GM06990 (cell line): ENCODE results near the gene CFAP74.

Source experiments
- DNase-seq: peaks from one replicate; pipeline ENCODE4 v3.0.0-alpha.2; 2011; ENCODE audit not compliant: insufficient read length; ENCODE audit errors: extremely low read depth
- H3K27me3 ChIP-seq: replicated peaks from 2 replicates; pipeline ENCODE4 v1.6.0; 2011; ENCODE audit warnings: low read length; ENCODE audit not compliant: control insufficient read depth, insufficient read depth
- H3K36me3 ChIP-seq: 2 replicates; pipeline ENCODE4 v1.5.1; 2011; ENCODE audit warnings: low read length; ENCODE audit not compliant: control insufficient read depth, insufficient read depth
- H3K4me3 ChIP-seq: replicated peaks from 2 replicates; pipeline ENCODE4 v1.5.1; 2011; ENCODE audit warnings: low read depth, mild to moderate bottlenecking, control low read depth, low read length
- CTCF ChIP-seq: IDR thresholded peaks from 2 replicates; pipeline ENCODE4 v1.5.1; 2011; ENCODE audit warnings: low read length, control low read depth, mild to moderate bottlenecking, inconsistent platforms; ENCODE audit not compliant: insufficient read depth, poor library complexity, severe bottlenecking

Gene CFAP74

DNA sequence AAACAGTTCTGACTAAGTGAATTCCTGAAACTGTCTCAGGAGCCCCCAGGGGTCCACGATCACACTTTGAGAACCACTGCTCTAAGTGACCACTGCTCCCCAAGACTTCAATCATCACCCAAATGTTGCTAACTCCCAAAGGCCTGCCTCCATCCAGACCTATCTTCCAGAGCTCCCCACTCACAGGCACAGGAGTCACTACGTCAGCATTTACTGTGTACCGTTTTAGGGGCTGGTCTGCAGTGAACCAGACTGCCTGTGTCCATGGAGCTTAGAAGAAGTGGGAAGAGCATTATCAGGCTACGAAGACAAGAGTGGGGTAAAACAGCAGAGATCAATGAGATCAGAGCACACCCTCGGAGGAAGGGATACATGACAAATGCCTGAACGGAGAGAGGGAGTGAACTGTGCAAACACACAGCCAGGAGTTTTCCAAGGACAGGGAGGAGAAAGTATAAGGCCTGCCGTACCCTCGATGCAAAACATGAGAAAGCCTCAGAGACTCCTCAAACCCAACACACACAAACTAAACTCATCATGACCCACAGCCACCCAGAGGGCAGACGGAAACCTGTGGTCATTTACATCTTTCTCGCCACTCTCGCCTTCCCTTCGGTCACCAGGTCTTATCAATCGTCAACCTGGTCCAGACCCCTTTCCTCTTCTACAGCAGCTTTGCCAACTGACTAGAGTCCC, 122.8 kb downstream of the CFAP74 start:
- DNase-seq = no peak
- no peaks in the 10 kb centered on the region for H3K27me3 ChIP-seq
- peaks cover 7% of the 10 kb centered on the region for H3K36me3 ChIP-seq
- no peak overlapping the region for H3K4me3 ChIP-seq
- no peak for TF ChIP-seq CTCF

DNA sequence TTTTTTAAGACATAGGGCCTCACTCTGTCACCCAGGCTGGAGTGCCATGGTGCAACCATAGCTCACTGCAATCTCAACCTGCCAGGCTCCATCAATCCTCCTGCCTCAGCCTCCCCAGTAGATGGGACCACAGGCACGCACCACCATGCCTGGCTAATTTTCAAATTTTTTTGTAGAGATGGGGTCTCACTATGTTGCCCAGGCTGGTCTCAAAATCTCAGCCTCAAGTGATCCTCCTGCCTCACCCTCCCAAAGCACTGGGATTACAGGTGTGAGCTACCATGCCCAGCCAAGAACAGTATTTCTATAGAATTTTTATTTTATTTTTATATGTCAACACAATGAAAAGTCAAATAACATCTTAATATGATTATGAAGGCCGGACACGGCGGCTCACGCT, 123.6 kb downstream of the CFAP74 start:
- Histone ChIP-seq H3K36me3 (peaks cover 7% of the 10 kb centered on the region), H3K27me3 (no peaks in the 10 kb centered on the region), H3K4me3 (no peak overlapping the region)
- DNase-seq = no peak
- no peak for TF ChIP-seq CTCF

DNA sequence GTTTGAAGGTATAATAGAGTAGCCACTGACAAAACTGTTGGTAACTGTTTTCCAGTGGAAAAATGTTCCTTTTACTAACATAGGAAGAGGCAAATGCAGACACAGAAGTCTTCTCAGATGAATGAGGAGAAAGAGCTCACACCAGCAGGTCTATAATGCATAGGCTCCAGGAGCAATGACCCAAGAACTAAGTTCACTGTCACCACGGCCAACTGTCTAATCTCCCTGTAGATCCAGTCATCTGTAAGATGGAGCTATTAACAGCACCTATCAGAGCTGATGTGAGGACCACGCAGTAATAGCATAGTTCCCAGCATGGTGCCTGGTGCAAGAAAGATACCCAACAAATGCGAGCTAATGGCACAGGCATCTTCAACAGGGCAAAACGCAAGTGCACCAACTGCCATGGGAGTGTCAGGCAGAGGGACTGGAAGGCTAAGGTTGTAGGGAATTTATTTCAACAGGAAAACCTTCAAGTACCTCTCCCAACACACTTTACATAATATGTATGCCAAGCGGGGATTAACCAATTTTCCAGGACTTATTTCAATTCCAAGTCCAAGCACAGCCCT, 125.6 kb downstream of the CFAP74 start:
- TF ChIP-seq CTCF = no peak
- peaks cover 15% of the 10 kb centered on the region for H3K36me3 ChIP-seq
- DNase-seq = no peak
- H3K4me3 ChIP-seq = no peak overlapping the region
- no peaks in the 10 kb centered on the region for H3K27me3 ChIP-seq

DNA sequence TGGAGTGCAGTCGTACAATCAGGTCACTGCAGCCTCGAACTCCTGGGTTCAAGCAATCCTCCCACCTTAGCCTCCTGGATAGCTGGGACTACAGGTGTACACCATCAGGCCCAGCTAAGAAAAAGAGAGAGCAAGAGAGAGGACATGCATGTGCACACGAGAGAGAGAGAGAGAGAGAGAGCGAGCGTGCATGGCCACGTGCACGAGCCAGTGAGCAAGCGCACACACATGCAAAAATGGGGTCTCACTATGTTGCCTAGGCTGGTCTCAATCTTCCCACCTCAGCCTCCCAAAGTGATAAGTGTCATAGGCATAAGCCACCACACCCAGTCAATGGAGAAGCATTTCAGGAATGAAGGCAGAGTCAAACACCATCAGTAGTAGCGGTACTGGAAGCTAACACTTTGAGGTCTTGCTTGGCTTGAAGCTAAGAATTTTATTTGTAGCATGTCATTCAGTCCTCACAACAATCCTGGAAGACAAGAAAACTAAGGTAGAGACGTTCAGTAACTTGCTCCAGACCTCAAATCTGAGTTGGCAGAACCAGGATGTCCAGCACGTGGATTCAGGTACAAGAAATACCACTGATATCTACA, 127.2 kb downstream of the CFAP74 start:
- TF ChIP-seq CTCF = no peak
- DNase-seq = no peak
- H3K4me3 ChIP-seq = no peak overlapping the region
- H3K27me3 ChIP-seq = no peaks in the 10 kb centered on the region
- peaks cover 18% of the 10 kb centered on the region for H3K36me3 ChIP-seq

DNA sequence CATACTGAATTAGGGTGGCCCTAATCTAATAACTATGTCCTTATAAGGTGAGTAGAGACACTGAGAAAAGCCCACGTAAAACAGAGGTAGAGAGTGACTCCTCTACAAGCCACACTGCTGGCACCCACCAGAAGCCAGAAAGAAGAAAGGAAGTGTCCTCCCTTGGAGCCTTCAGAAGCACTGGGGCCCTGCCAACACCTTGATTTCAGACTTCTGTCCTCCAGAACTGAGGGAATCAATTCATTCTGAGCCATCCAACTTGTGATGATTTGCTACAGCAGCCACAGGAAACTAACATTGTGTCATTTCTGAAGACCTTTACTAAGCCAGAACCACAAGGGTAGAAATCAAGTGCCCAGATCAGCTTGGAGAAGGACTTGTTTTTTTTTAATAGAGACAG, 127.7 kb downstream of the CFAP74 start:
- TF ChIP-seq CTCF = no peak
- Histone ChIP-seq H3K27me3 (no peaks in the 10 kb centered on the region), H3K36me3 (peaks cover 18% of the 10 kb centered on the region), H3K4me3 (no peak overlapping the region)
- no peak for DNase-seq
